GM21723 (cell line): Measurements from ENCODE around the gene KDM8.
A peak's percentile ranks its signal among the peaks of the same experiment; 100 is the strongest.
"Not testable (repeated sequence)": the region's sequence is repeated elsewhere in the genome, so short reads cannot be mapped to it uniquely, and the experiment has no call there.

Experiments used
- ATAC-seq: cut with Tn5 transposase; IDR thresholded peaks from one replicate; pipeline ENCODE4 v1.9.1; 2021; ENCODE audit warnings: mild to moderate bottlenecking, moderate library complexity; ENCODE audit not compliant: unreplicated experiment

Gene KDM8

GRCh38 chr16:27190316-27190871 is 12.9 kb upstream of the KDM8 start:
- no peak for ATAC-seq

- ATAC-seq: no peak
Observed at GRCh38 chr16:27191352-27191924, 11.9 kb upstream of the KDM8 start.

DNA sequence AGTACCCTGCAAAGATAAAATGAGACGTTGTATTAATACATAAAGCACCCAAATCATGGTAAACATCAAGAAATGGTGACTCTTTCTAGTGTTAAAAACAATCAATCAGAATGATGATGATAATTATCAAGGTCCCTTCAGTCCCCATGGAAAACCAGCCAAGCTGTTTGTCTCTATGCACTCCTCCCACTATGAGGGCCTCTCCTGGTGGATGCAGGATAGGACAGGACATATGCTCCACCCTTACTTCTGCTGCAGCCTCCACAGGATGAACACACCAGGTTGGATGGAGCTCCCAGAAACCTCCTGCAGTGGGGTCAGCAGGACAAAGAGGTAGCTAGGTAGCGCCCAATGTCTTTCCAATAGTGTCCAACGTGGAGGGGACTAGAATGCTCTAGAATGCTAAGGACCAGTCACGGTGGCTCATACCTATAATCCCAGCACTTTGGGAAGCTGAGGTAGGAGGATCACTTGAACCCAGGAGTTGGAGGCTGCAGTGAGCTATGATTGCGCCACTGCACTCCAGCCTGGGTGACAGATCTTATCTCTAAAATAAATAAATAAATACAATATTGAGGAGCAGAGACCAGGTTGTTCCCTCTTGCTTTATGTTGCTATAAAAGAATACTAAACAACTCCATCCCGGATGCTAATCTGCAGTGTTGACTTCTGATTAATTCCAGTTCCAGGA is 9.9 kb upstream of the KDM8 start:
- ATAC-seq: no peak

- no peak for ATAC-seq
Observed at GRCh38 chr16:27195076-27195741, 8.1 kb upstream of the KDM8 start.

- no peak for ATAC-seq
Observed at GRCh38 chr16:27195941-27196595, 7.3 kb upstream of the KDM8 start.

DNA sequence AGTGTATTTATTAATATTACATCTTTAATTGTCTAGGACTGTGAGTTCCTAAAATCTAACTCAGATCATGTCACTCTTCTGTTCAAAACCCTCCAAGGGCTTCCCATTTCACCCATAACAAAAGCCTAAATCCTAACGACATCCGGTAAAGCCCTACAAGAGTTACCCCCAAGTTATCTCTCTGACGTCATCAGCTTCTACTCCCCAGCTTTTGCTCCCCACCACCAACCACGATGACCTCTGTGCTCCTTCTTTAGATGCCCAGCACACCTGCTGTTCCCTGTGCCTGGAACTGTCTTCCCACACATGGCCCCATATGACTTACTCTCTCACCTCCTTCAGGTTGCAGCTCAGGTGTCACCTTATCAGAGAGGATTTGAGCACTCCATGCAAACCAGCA is 6.3 kb upstream of the KDM8 start:
- no peak for ATAC-seq

GRCh38 chr16:27198451-27199234 is 4.7 kb upstream of the KDM8 start:
- no peak for ATAC-seq

- ATAC-seq: no peak
Observed at GRCh38 chr16:27199235-27199586, 4.1 kb upstream of the KDM8 start.

GRCh38 chr16:27199736-27200135 is 3.6 kb upstream of the KDM8 start:
- ATAC-seq: peak; percentile 35

- ATAC-seq: not testable (repeated sequence)
Observed at GRCh38 chr16:27200914-27201313, 2.4 kb upstream of the KDM8 start.

DNA sequence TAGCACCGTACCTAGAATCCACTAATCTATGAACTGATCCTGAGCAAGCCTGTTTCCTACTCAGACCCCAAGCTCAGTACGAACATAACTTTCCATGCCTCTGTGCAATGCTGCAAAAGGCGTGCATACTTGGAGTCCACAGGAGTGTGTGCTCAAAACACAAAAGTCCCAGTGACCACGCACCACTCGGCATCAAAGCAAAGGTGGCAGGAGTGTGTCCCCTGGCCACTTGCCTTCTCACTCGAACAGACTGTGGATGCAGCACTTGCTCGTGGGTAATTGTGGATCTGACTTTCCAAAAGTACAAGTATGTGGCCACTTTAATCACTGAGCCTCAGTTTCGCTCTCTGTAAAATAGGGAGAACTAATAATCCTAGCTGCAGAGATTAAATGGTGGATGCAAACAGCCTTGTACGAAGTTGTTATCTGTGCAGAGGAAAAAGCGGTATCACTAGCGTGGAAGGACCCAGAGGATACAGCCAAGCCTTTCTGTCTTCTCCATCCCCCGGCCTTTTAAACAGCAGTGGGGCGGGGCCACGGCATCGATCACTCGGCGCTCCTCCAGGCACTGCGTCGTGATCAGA is 311 bp upstream of the KDM8 start:
- ATAC-seq: peak; percentile 67

GRCh38 chr16:27204312-27204915 is 1.1 kb downstream of the KDM8 start:
- no peak for ATAC-seq

DNA sequence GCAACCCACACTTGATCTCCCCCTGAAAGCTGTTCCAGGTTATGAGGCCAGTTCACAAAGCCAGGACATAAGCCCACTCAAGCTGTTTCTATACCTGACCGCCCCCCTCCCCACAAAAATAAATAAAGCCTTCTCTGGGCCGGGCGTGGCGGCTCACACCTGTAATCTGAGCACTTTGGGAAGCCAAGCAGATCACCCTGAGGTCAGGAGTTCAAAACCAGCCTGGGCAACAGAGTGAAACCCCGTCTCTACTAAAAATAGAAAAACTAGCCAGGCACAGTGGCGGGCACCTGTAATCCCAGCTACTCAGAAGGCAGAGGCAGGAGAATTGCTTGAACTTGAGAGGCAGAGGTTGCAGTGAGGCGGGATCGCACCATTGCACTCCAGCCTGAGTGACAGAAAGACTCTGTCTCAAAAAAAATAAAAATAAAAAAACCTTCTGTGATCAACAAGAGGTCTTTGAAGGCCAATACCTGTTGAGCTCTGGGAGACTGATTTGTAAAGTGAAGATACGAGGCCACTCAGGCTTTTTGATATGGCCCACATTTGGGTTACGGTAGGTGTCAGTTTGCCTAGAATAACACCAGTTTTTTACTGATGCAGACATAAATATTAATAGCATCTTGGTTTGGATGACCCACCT is 2.2 kb downstream of the KDM8 start:
- no peak for ATAC-seq

DNA sequence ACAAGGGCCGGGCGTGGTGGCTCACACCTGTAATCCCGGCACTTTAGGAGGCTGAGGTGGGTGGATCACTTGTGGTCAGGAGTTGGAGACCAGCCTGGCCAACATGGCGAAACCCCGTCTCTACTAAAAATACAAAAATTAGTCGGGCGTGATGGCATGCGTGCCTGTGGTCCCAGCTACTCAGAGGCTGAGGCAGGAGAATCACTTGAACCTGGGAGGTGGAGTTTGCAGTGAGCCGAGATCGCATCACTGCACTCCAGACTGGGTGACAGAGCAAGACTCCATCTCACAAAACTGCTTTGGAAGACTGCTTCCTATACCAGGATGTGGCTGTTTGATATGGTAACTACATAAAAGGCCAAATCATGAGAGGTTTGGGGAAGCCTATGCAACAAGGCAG is 3.8 kb downstream of the KDM8 start:
- not testable (repeated sequence) for ATAC-seq

- no peak for ATAC-seq
Observed at GRCh38 chr16:27208081-27208680, 4.9 kb downstream of the KDM8 start.

DNA sequence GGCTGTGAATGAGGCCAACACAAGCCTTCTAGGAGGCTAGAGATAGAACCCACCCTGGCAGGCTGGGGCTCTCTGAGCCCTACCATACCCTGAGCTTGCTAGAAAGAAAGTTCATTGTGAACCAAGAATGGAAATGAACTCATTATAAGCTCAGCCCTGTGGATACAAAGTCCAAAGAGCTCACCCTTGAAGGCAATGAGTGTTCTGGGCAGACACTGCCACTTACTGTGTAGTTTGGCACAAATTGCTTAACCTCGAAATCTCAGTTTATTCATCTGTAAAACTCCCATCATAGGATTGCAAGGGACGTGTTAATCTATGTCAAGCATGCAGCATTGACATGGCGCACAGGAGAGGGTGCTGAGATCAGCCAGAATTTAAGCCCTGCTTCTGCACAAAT is 5.5 kb downstream of the KDM8 start:
- no peak for ATAC-seq

GRCh38 chr16:27209591-27209990 is 6.3 kb downstream of the KDM8 start:
- ATAC-seq: no peak

- ATAC-seq: no peak
Observed at GRCh38 chr16:27210174-27210573, 6.8 kb downstream of the KDM8 start.

DNA sequence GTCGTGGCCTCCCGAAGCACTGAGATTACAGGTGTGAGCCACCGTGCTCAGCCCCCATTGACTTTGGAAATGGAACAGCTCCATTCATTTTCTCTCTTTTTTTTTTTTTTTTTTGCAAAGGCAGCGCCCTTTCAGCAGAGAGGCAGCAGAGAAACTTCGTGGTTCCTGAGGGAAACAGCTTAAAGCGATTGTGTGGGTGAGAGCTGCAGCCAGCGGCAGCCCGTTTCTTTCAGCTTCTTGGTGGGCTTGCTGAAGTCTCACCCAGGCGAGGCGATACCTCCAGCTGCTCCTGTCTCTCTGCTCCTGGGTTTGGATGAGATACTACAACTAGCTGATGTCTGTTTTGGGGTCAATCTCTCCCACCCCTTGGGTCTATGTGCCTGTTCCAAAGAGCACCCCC is 7.7 kb downstream of the KDM8 start:
- no peak for ATAC-seq
